Effector CD8-positive, alpha-beta T cell (primary cell): ENCODE data around the gene PRDM5.

ENCODE experiments used
- DNase-seq: peaks from one replicate; lab custom pipeline; 2025; lab: John Stamatoyannopoulos, UW
- total RNA-seq, 4 experiments: gene quantifications; one replicate each; lab custom pipeline; 2026; lab: John Stamatoyannopoulos, UW

The PRDM5 gene
- 0.09 to 1.3 (median 0.38) reads per million in 4 experiments for total RNA-seq

DNA sequence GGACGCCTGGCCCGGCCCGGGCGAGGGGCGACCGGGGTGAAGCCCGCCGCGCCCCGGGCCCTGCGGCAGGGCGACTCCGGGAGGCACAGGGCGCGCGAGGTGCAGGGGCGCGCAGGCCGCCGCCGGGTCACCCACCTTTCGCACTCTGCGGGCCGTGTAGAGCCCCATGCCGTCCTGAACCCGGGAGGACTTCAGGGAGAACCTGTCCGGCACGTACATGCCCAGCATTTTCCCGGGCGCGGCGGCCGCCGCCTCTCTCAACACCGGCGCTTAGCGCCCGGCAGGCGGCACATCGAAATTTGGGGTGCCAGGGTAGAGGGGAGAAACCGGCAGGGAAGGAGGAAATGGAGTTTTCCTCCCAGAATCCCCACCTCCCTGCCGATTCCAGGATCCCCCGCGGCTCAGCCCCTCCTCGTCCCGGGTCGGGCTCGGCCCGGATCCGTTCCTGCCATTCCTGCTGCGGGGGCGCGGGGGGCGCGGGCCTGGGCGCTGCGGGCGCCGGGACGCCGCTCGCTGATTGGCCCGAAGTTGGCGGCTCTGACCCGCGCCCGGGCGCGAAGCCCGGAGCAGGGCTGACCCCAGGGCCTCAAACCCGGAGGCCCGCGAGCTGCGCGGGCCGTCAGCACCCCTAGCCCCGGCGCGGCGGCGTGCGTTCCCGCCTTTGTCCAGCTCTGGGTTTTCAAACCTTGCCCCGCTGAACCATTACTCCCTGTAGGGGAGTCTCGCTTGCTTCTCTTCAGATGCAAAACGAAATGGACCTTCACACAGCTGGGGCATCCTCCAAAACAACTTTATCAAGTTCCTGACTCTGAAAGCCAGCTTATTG is at the start of gene PRDM5:
TSS of gene PRDM5 (minus strand) at position 346 of the 826 bp plus-strand sequence. CDS start at position 228, 118 bp downstream.
- DNase-seq = peak; percentile 6

DNA sequence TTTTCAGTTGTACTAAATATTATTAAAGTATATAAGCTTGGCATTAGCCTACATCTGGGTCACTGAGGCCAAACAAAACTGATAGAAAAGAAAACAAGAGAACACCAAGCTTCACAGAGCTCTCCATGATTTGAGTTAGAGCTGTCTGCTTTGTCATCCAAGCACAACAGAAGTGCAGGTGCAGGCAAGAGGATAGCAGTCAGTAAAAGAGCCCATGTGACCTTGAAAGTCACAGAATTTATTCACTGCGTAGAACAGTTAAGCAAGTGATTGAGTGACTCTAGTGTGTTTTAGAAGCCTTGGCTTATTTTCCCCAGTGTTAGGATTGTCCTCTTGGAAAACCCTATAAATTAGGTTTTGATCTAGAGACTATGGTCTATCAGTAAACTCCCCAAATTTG is 49.4 kb upstream of the PRDM5 start:
- DNase-seq = no peak

- no peak for DNase-seq
Measured at GRCh38 chr4:120965938-120966337, 43.4 kb upstream of the PRDM5 start.

- no peak for DNase-seq
Measured at GRCh38 chr4:120964596-120964995, 42.1 kb upstream of the PRDM5 start.

GRCh38 chr4:120963449-120963848 is 40.9 kb upstream of the PRDM5 start:
- DNase-seq = no peak

GRCh38 chr4:120960656-120961267 is 38.2 kb upstream of the PRDM5 start:
- DNase-seq = no peak

DNA sequence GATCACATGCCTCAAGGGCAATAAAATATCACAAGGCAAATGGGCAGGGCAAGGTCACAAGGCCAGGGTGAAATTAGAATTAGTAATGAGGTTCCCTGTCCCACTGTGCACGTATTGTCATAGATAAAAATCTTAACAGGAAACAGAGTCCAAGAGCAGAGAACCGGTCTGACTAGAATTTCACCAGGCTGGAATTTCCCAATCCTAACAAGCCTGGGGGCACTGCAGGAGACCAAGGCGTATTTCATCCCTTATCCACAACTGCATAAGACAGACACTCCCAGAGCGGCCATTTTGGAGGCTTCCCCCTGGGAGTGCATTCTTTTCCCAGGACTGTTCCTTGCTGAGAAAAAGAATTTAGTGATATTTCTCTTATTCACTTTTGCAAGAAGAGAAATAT is 25.9 kb upstream of the PRDM5 start:
- DNase-seq = no peak

GRCh38 chr4:120942776-120943175 is 20.2 kb upstream of the PRDM5 start:
- DNase-seq = no peak

DNA sequence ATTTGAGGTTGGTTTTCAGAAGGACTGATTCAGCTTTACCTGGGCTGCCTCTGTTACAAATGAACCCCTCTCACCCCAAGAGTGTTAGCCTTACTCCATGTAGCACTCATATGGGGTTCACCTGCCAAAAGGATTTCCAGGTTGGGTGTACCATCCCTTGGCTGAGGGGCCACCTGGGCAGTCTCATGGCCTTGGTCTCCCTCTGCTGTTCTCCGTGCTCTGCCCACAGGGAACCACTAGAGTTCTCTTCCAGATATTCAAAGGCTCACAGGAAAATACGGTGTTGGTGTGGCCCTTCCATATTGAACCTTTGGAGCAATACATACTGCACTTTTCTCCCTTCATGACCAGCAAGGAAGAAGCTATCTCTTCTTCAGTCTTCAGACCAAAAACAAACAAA is 18.0 kb upstream of the PRDM5 start:
- DNase-seq = no peak

- DNase-seq = no peak
Measured at GRCh38 chr4:120939693-120940092, 17.2 kb upstream of the PRDM5 start.

GRCh38 chr4:120929847-120930246 is 7.3 kb upstream of the PRDM5 start:
- no peak for DNase-seq

DNA sequence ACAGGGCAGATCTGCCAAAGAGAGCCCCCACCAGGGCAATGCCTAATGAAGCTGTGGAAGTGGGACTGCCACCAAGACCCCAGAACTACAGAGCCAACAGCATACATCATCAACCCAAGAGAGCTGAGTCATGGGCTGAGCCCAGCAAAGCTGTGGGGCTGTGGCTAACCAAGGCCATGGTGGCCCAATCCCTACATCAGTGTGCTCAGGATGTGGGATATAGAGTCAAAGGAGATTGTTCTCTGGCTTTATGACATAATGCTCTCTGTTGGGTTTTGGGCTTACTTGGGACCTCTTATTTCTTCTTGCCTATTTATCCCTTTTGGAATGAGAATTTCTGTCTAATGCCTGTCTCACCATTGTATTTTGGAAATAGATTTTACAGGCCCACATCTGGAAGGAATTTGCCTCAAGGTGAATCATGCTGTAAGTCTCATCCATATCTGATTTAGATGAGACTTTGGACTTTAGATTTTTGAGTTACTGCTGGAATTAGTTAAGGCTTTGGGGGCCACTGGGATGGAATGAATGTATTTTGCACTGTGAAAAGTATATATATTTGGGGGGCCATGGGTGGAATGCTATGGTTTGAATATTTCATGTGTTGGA is 5.4 kb upstream of the PRDM5 start:
- no peak for DNase-seq

DNA sequence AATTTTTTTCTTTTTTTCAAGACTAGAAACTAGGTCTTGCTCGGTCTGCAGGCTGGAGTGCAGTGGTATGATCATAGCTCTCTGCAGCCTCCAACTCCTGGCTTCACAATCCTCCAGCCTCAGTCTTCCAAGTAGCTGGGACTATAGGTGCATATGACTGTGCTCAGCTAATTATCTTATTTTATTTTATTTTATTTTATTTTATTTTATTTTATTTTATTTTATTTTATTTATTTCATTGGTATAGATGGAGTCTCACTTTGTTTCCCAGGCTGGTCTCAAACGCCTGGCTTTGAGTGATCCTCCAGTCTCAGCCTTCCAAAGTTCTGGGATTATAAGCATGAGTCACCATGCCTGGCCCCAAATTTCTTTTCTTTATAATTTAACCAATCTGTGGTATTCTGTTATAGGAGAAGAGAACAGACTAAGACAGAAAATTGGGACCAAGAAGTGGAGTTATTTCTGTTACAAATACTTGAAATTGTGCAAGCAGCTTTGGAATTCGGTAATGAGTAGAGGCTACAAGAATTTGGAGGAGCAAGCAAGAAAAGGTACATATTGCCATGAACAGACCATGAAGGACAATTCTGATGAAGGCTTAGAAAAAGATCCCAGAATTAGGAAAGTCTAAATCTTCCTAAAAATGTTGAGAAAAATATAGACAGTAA is 4.0 kb upstream of the PRDM5 start:
- DNase-seq = no peak

- DNase-seq = no peak
Measured at GRCh38 chr4:120924931-120925330, 2.4 kb upstream of the PRDM5 start.

GRCh38 chr4:120923207-120923522 is 639 bp upstream of the PRDM5 start:
- DNase-seq = no peak

DNA sequence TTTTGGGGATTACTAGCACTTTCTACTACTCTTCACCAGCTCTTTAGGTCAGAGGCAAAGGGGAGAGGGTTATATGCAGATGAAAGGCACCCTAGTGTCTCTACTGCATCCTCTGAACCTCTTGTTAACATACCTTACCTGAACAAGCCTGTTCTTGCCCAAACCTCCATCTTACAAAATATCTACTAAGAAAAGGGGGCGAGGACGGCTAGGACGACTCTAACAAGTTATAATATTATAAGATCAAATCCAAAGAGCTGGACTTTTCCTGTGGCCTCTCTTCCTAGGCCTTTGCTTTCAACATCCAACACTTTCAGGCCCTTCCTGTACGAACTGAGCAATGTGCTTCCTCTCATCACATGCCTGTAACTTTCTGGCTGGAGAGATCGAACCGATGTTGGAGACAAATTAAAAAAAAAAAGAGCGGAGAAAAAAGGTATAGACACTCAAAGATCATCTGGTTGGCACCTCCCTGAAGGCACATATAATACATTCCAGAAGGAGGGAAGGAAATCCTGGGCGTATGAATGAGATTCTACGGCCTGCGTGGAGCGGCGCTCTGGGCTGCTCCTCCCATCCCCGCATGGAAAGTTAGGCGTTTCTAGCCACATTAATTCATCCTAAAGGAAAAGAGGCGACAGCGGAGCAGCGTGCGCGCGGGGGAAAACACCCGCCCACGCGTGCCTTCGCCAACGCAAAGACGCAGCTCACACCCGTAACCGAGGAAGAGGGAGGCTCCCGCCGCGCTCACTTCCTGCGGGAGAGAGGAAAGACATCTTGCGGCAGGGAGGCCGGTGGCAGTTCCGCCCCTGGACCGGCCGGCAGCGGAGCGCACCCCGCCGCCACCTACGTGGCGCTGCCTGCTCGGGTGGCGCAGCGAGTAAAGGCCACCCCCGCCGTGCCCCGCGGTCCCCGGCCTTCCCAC is 808 bp downstream of the PRDM5 start:
- peak; percentile 19 for DNase-seq

- no peak for DNase-seq
Measured at GRCh38 chr4:120920666-120921065, 1.9 kb downstream of the PRDM5 start.

GRCh38 chr4:120919358-120919757 is 3.2 kb downstream of the PRDM5 start:
- DNase-seq = no peak

DNA sequence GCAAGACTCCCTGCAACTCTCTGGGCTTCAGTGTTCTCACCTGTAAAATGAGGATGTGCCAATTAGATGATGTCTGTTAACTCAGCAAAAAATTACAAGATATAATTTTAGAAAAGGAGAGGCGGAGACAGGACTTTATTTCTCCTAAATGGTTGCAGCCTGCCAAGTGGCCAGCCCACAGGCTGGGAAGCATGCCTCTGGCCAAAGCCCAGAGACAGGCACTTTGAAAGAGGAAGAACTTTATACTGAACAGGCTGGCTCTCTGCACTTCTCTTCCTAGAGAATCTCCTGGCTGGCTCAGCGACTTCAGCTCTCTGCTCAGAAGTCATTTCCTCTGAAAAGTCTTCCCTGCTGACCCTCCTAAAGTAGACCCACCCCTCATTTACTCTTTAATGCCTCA is 3.7 kb downstream of the PRDM5 start:
- DNase-seq = no peak

DNA sequence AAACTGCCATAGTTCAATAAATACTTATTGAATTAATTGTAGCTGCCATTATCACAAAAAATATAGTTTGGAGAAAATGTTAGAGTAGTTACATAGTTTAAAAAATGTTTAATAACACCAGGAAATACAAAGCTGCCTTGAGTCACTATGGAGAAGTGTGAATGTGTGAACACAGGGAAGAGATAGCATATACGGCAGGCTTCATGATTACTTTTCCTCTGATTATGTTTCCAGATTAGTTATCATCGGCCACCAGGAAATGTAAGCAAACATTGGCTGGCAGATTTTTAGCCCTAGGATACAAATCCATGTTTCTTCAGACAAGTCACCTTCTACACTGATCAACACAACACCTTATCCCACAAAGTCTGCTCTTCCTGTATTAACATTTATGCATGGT is 4.4 kb downstream of the PRDM5 start:
- no peak for DNase-seq

DNA sequence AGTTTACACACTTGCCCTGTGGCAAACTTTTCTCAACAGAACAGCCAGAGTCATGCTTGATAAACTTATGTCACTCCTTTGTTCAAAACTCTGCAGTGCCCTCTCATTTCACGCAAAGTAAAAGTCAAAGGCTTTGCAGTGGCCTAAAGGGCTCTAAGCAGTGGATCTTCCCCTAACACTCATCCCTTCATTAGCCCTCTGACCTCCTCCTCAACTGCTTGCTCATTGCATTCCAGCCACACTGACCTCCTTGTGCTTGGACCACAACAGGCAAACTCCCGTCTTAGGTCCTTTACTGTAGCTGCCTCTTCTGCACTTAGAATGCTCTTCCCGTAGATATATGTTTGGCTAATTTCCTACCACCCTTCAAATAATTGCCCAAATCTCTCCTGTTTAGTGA is 5.6 kb downstream of the PRDM5 start:
- no peak for DNase-seq

DNA sequence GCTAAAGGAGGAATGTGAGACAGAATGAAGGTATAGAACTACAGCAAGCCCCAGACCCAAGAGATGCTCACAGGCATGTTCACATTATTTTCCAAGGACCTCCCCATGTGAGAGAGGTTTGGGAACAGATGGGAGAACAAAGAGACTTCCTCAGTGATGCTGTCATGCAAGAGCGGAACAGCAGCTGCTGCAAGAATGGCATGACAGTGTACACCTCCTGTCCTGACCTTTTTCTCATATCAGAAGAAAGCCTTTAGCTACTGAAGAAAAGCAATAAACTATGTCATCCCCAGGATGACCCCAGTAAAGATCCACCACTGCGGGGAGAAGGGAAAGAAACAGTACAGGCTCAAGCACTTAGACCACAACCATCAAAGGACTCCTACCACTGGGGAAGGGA is 7.2 kb downstream of the PRDM5 start:
- DNase-seq = no peak
